GM20431 (cell line): ENCODE results near the gene ECE1.

ENCODE experiments used
- in situ Hi-C: fragments of 300-500 bp; cut with MseI, MboI; formaldehyde crosslinking; loops from one replicate; pipeline ENCODE4 v1.15.0; 2020; ENCODE audit warnings: low sequenced_read_pairs; ENCODE audit not compliant: unreplicated experiment

The ECE1 gene

GRCh38 chr1:21289700-21290545 lies at the start of gene ECE1:
TSS of gene ECE1 (minus strand) at chr1:21290463. CDS start at chr1:21290414, 49 bp downstream.
- in situ Hi-C loops: no loop called here

DNA sequence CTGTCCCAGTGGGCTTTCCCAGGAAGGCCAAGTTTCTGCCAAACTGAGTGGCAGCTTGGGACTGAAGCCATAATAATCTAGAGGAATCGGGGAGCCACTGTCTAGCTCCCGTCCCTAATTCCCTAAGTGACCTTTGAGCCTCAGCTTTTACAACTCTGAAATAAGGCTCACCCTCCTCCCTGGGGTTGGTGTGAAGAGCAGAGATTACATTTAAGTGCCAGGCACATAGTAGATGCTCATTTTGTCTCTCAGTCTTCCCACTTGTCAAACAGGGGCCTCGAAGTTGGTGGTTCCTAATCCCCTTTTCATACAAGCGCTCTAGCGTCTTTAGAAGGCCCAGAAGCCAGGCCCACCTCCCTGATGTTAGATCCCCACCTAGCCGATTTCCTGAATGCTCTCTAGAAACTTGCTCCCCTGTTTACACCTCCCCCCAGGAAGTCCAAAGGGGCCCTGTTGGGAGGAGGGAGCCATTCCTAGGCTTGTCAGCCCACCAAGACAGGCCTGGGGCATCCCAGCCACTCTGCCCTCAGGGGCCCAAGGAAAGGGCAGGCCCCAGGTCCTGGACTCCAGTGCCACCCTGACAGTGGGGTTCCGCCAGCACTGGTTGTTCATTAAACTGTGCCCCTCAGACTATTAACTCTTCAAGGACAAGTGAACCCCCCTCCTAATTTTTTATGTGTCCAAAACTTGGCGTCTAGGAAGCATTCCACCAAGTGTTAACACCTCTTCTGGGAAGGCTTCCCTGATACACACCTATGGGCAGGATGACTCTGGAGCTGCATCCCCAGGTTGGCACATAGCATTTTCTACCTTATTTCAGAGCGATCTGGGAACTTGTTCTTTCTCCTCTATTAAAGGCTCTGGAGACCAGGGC lies 49.3 kb upstream of the ECE1 start:
- in situ Hi-C loops: no loop called here

GRCh38 chr1:21338573-21339355 lies 48.5 kb upstream of the ECE1 start:
- in situ Hi-C loops: no loop called here

- in situ Hi-C loops: no loop called here
These were observed 47.8 kb upstream of the ECE1 start for GRCh38 chr1:21337928-21338572.

DNA sequence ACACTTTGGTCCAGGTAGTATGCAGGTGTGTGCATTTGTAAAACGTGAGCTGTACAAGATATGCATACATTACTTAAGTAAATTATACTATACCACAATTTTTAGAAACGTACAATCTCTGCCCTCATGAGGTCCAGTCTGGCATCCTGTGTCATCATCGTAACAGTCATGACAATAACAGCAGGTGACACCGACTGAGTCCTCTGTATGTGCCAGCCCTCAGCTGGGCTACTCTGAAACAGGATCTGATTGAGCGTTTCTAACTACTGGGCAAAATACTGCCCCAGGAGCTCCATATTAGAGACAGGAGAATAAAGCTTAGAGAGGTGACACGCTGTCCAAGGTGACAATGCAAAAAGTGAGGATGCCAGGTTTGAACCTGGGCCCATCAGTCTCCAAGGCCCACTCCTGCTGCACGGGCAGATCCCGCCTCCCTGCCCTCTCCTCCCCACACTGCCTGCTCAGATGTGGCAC lies 47.2 kb upstream of the ECE1 start:
- in situ Hi-C loops: no loop called here

GRCh38 chr1:21337010-21337437 lies 46.8 kb upstream of the ECE1 start:
- in situ Hi-C loops: no loop called here

GRCh38 chr1:21335750-21336224 lies 45.5 kb upstream of the ECE1 start:
- in situ Hi-C loops: no loop called here

- in situ Hi-C loops: no loop called here
These were observed 44.9 kb upstream of the ECE1 start for GRCh38 chr1:21335088-21335691.

DNA sequence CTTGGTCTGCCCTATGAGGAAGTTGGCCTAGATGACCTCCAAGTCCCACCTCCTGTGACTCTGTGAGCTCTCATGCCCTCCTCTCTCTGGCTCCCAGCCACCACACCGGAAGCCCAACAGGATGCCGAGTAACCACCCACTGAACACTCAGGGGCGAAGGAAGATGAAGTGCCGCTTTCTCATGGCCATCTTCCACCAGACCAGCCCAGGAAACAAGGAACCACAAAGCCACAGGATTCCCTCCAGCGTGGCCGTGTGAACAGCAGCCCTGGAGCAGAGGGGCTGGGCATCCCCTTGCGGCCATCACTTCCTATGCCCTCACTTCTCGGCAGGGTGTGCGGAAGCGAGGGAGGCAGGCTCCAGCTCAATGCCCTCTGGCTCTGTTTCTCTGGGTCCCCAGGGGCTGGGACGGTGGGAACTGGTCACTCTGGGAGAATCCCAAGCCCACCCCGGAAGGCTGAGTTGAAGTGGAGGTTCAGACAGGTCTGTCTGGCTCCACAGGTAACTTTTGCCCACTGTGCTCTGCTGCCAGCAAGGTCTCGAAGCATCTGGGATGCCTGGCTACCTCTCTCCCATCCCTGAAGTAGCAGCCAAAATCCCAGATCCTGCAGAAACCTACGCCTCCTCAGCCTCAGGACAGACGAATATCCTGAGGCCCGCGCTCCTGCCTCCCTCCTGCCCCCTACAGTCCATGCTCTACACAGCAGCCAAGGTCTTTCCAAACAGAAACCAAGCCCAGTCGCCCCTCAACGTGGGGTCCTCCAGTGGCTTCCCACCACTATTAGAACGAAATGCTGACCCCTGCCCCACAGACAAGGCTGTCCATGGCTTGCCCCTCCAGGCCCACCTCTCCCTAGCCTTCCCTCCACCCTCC lies 44.2 kb upstream of the ECE1 start:
- in situ Hi-C loops: no loop called here

DNA sequence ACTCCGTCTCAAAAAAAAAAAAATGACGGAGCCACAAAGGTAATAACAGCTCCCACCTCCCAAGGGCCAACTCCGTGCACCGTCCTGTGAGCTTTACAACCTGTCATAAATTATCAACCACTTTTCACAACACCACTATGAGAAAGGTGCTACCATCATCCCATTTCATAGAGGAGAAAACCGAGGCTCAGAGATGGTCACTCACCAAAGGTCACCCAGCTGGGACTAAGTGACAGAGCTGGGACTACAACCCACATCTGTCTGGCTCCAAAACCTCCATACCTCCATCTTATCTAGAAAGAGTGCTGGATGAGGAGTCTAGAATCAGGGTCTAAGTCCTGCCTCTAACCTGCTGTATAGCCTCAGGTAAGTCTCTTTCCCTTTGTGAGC lies 43.6 kb upstream of the ECE1 start:
- in situ Hi-C loops: no loop called here

- in situ Hi-C loops: no loop called here
These were observed 42.5 kb upstream of the ECE1 start for GRCh38 chr1:21332554-21333311.

DNA sequence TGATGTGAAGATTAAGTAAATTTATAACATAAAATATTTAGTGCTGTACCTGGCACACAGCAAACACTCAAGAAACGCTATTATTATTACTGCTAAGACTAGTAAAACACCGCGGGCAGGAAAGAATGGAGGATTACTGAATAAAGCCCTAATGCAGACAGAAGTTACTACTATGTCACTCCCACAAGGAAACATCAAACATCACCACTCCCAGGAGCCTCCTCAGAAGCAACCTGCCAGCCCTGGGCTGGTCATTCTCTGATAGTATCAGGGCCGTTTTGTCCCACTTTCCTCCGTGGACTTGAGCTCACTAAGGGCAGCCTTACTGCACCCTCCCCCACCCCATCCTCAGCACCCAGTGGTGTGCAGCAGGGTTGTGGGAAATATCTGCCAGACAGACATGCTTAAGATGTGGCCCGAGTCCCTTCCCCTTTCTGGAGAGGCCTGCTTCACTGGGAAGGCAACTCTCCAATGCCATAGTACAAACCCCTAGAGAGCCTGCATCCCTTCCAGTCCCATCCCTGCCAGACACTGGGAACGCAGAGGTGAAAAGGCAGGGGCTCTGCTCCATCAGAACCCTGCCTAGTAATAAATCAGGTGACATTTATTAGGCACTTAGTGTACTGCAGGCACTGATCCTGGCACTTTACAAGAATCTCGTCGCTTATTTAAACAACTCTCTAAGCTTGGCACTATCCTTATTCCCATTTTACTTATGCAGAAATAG lies 41.7 kb upstream of the ECE1 start:
- in situ Hi-C loops: no loop called here

- in situ Hi-C loops: no loop called here
These were observed 40.3 kb upstream of the ECE1 start for GRCh38 chr1:21330544-21330943.

DNA sequence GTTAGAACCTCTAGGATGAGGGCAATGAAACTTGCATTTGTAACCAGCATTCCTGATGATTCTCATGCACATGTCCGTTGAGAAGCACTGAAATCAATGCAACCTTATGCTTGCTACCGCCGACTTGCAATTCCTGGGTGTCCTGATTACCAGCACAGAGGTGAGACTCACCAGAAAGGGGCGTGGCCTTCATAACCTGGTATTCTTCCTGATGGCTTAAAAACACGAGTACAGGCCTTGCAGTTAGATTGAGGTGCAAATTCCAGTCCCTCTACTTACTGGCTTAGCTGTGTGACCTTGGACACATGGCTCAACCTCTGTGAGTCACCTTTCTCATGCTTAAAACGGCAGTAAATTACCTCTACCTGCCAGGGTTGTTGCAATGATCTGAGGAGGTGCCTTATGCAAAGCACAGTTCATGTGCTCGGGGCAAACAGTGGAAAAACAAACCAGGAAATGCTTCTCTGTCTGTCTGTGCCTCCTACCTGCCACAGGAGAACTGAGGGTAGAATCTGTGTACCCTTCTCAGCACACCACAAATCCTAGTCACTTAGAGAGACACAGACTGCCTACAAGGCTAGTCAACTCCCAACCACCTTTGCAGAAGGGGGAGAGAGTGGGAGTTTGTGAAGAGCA lies 39.1 kb upstream of the ECE1 start:
- in situ Hi-C loops: no loop called here

GRCh38 chr1:21327566-21328323 lies 37.5 kb upstream of the ECE1 start:
- in situ Hi-C loops: no loop called here

GRCh38 chr1:21326861-21327344 lies 36.6 kb upstream of the ECE1 start:
- in situ Hi-C loops: no loop called here
